CD4-positive, alpha-beta T cell treated with Interleukin-10 for 1 hour (primary cell): Measurements from ENCODE around the gene GLTP.
A peak's percentile ranks its signal among the peaks of the same experiment; 100 is the strongest.

ENCODE experiments used
- DNase-seq: peaks from one replicate; pipeline ENCODE4 v3.0.0-alpha.2; 2020

GLTP gene

DNA sequence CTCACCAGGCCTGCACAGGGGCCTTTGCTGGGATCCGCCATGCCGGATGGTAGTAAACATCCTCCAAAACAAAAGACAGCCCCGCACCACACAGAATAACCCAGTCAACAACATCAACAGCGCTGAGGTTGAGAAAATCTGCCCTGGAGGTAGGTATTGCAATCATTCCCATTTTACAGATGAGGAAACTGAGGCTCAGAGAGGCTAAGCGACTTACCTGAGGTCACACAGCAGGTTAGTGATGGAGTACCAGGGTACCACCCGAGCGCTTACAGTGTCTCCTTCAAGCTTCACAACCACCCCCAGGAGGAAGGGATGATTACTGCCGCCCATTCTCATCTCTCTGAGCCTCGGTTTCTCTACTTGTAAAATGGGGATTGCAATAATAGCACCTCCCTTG lies 62.1 kb downstream of the GLTP start:
- DNase-seq = no peak

GRCh38 chr12:109817627-109818231 lies 62.6 kb downstream of the GLTP start:
- no peak for DNase-seq

GRCh38 chr12:109816870-109817269 lies 63.5 kb downstream of the GLTP start:
- DNase-seq = no peak

- DNase-seq = no peak
Observed at GRCh38 chr12:109815757-109816617, 64.4 kb downstream of the GLTP start.

DNA sequence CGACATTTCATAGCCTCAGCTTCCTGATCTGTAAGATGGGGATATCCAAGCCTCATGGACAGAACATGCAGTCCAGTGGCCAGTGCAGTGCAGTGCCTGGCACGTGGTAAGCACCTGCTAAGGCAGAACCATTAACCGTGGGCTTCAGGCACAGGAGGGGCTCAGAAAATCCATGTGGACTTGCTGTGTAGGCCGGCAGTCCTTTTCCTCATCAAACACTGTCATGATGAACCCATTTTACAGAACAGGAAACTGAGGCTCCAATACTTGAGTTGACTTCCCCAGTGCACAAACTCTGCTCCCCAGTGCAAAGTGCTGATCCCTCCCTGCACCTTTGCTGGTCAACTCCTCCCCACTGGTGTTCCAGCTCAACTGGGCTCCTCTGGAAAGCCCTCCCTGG lies 65.1 kb downstream of the GLTP start:
- DNase-seq = no peak

GRCh38 chr12:109814600-109815150 lies 65.7 kb downstream of the GLTP start:
- no peak for DNase-seq

- DNase-seq = no peak
Observed at GRCh38 chr12:109813810-109814416, 66.4 kb downstream of the GLTP start.

- DNase-seq = no peak
Observed at GRCh38 chr12:109811624-109811995, 68.7 kb downstream of the GLTP start.

DNA sequence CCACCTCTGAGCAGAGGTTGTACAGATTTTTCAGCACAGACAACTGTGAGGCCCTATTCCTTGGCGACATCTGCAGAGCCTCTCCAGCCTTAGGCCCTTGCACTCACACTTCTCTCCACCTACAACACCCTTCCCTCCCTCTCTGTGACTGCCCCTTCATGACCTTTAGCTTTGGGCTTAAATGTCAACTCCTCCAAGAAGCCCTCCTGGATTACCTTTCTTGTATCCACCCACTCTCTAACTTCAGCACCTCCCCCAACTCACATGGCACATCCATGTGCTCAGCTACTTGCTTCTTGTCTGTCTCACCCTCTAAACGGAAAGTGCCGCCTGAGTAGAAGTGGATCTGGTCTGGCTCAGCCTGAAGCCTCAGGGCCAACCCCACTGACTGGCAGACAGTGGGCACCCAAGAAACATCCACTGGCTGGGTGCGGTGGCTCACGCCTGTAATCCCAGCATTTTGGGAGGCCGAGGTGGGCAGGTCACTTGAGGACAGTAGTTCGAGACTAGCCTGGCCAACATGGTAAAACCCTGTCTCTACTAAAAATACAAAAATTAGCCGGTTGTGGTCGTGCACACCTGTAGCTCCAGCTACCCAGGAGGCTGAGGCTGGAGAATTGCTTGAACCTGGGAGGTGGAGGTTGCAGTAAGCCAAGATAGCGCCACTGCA lies 69.3 kb downstream of the GLTP start:
- no peak for DNase-seq

DNA sequence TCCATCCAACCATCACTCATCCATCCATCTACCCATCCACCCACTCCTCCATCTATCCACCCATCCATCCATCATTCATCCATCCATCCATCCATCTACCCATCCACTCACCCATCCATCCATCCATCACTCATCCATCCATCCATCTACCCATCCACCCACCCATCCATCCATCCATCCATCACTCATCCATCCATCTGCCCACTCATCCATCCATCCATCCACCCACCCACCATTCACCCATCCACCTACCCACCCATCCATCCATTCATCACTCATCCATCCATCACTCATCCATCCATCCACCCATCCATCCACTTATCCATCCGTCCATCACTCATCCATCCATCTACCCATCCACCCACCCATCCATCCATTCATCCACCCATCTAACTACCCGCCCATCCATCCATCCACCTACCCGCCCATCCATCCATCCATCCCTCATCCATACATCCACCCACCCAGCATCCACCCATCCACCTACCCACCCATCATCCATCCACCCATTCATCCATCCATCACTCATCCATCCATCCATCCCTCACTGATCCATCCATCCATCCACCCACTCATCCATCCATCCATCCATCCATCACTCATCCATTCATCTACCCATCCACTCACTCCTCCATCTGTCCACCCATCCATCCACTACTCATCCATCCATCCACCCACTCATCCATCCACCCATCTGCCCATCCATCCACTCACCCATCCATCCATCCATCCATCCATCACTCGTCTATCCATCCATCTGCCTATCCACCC lies 71.3 kb downstream of the GLTP start:
- no peak for DNase-seq

DNA sequence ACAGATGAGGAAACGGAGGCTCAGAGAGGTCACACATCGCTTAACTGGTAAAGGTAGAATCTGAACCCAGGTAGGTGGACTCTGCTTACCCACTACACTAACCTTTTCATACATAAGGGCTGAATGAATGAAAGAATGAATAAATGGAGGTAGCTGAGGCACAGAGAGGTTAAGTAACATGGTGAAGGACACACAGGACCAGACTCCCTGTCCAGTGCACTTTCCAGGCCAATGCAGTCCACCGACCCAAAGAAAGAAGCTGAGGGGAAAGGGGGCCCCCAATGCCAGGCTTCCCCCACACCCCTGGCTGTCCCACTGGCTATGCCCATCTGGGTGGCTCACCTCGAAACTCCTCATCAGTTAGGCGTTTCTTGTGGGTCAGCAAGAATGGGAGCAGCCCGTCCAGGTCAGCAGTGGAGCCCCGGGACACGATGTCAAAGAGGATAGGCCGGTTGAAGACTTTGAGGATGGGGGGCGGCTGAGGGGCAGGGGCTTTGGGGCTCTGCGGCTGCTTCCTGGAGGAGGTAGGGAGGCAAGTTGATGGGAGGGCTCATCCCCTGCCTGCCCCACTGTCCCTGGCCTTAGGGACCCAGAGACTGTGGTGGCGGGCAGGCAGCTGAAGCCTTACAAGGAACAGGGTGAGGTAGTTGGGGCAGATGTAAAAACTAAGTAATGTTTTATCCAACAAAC lies 72.2 kb downstream of the GLTP start:
- DNase-seq = no peak

DNA sequence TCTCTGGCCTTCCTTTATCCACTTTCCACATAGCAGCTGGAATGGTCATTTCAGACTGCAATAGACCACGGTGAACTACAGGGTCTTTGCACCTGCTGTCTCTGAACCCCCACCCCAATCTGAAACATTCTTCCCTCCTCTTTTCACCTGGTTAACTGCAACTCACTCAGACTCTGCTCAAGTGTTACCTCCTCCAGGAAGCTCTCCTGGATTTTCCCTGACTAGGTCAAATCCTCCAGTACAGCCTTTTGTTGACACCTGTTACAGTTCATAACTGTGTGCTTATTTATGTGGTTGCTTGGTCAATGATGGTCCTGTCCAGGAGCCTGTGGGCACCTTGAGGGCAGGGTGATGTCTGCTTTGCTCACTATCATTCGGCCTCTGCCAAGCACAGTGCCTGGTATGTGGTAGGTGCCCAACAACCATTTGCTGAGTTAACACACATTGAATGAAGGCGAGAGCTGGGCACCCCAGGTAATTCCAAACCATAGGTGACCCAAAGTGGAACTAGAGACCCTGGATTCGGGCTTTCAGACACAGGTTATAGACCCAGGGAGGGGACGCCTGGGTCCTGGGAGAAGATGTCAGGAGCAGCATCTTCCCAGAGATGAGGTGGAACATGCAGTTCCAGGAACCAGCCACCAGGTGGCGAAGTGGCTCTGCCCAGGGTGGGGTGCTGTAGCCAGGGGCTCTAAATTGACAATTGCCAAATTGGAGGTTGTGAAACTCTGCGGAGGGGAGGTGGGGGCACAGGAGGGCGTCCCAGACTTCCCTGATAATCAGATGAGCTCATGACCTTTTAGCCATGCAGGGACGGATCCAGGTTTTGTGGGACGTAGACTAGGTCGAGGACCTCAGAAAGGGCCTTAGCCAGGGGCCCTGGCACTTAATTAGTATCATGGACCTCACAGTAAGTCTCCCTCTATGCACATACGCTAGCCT lies 75.2 kb downstream of the GLTP start:
- peak; percentile 74 for DNase-seq

DNA sequence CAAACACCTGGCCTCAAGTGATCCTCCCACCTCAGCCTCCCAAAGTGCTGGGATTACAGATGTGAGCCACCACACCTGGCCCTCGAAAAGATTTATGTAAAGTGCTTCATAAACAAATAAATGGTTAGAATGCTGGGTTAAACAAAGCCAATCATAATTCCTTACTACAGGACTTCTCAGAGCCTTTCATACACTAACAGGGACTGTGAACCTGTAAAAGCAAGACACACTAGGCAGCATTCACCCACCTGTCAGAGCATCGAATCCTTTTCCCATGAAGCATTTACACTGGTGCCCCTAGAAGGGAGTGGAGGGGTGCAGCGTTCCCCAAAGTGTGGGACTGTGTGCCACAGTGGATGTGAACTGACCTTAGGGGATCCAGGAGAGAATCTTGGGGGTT lies 76.7 kb downstream of the GLTP start:
- DNase-seq = no peak

DNA sequence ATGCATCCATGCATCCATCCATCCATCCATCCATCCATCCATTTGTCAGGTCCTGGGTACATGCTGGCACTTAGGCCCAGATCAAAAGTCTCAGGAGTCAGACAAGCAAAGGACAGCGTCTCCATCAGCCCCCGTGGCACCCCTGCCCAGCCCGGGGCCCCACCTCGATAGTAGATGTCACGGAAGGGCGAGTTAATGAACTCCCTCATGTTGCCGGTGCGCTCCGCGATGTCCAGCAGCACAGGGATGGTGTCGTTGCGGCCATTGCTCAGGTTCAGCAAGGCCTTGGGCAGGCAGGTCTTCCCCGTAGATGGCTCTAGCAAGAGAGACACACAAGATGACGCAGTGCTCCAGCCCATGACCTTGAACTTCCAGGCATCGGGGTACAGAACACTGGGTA lies 77.5 kb downstream of the GLTP start:
- no peak for DNase-seq
